DND-41 (cell line): ENCODE results near the gene PSTPIP1.
"Not testable (repeated sequence)": the region's sequence is repeated elsewhere in the genome, so short reads cannot be mapped to it uniquely, and the experiment has no call there.

Experiments used
- CTCF ChIP-seq: IDR thresholded peaks from 2 replicates; pipeline ENCODE4 v1.5.1; 2012; ENCODE audit warnings: borderline replicate concordance, low read length, moderate library complexity, mild to moderate bottlenecking; ENCODE audit not compliant: poor library complexity, severe bottlenecking; ENCODE audit errors: extremely low read depth
- EZH2 ChIP-seq: IDR thresholded peaks from 3 replicates; pipeline ENCODE4 v1.6.1; 2012; ENCODE audit warnings: borderline replicate concordance, low read depth, mild to moderate bottlenecking, moderate library complexity, low read length, inconsistent platforms; ENCODE audit not compliant: severe bottlenecking

DNA sequence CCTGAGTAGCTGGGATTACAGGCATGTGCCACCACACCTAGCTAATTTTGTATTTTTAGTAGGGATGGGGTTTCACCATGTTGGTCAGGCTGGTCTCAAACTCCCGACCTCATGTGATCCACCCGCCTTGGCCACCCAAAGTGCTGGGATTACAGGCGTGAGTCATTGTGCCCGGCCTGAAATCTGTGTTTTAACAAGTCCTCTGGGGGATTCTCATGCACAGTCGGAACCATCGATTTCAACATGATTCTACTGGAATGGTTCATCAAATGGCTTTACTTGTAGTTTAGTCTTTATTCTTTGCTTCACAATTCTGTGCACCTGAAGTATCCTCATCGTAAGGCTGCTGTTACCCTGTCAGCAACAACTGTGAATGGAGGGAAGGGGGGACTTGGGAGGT lies 28.9 kb upstream of the PSTPIP1 start:
- not testable (repeated sequence) for TF ChIP-seq CTCF, EZH2
